Measurements from ENCODE around the gene VAPB.

VAPB gene

GRCh38 chr20:58448958-58449357 lies 59.9 kb downstream of the VAPB start:
- Histone ChIP-seq H3K27me3 (ENCODE audit: insufficient read depth, poor library complexity, severe bottlenecking) (no peaks in the 10 kb centered on the region), H3K4me3 (replicated peaks; ENCODE audit: insufficient read depth, low read length) (no peak overlapping the region), H3K27ac (replicated peaks) (no peak overlapping the region)
- TF ChIP-seq REST (IDR thresholded peaks at IDR 0.05; ENCODE audit: insufficient replicate concordance, low read depth) (no peak), POLR2AphosphoS5 (IDR thresholded peaks at IDR 0.05; ENCODE audit: low read depth) (no peak), CTCF (IDR thresholded peaks at IDR 0.05; ENCODE audit: insufficient read depth, low read length) (no peak), SPI1 (IDR thresholded peaks at IDR 0.05; ENCODE audit: borderline replicate concordance, low read depth) (no peak), GABPA (IDR thresholded peaks at IDR 0.05; ENCODE audit: low read depth) (no peak)
- DNase-seq (ENCODE audit: low read depth in 1 of 2, low spot score in 1 of 2) = no peak

- H3K27me3 ChIP-seq (ENCODE audit: insufficient read depth, poor library complexity, severe bottlenecking) = no peaks in the 10 kb centered on the region
- no peak overlapping the region for H3K4me3 ChIP-seq (replicated peaks; ENCODE audit: insufficient read depth, low read length)
- TF ChIP-seq CTCF (IDR thresholded peaks at IDR 0.05; ENCODE audit: insufficient read depth, low read length) (no peak), SPI1 (IDR thresholded peaks at IDR 0.05; ENCODE audit: borderline replicate concordance, low read depth) (no peak), POLR2AphosphoS5 (IDR thresholded peaks at IDR 0.05; ENCODE audit: low read depth) (no peak), GABPA (IDR thresholded peaks at IDR 0.05; ENCODE audit: low read depth) (no peak), REST (IDR thresholded peaks at IDR 0.05; ENCODE audit: insufficient replicate concordance, low read depth) (no peak)
- DNase-seq (ENCODE audit: low read depth in 1 of 2, low spot score in 1 of 2) = no peak
- no peak overlapping the region for H3K27ac ChIP-seq (replicated peaks)
These were observed 60.7 kb downstream of the VAPB start for GRCh38 chr20:58449681-58450221.

- no peak overlapping the region for H3K4me3 ChIP-seq (replicated peaks; ENCODE audit: insufficient read depth, low read length)
- DNase-seq (ENCODE audit: low read depth in 1 of 2, low spot score in 1 of 2) = no peak
- no peaks in the 10 kb centered on the region for H3K27me3 ChIP-seq (ENCODE audit: insufficient read depth, poor library complexity, severe bottlenecking)
- TF ChIP-seq GABPA (IDR thresholded peaks at IDR 0.05; ENCODE audit: low read depth) (no peak), POLR2AphosphoS5 (IDR thresholded peaks at IDR 0.05; ENCODE audit: low read depth) (no peak), CTCF (IDR thresholded peaks at IDR 0.05; ENCODE audit: insufficient read depth, low read length) (no peak), REST (IDR thresholded peaks at IDR 0.05; ENCODE audit: insufficient replicate concordance, low read depth) (no peak), SPI1 (IDR thresholded peaks at IDR 0.05; ENCODE audit: borderline replicate concordance, low read depth) (no peak)
- H3K27ac ChIP-seq (replicated peaks) = no peak overlapping the region
These were observed 61.2 kb downstream of the VAPB start for GRCh38 chr20:58450254-58450653.
